Vagina (tissue), 2 donors: Measurements from ENCODE around the gene DDIAS.

Experiments used
- CTCF ChIP-seq, 3 experiments: fragments of 450-650 bp in 2 of 3; fragments of 200-600 bp in 1 of 3; sonication (generic) in 1 of 3; IDR thresholded peaks; one replicate each; pipeline ENCODE4 v1.5.1; 2017 to 2019; ENCODE audit warnings: antibody characterized with exemption in 3 of 3, mild to moderate bottlenecking in 2 of 3, moderate library complexity in 2 of 3
- POLR2A ChIP-seq, 2 donors: fragments of 450-650 bp; IDR thresholded peaks; one replicate each; pipeline ENCODE4 v1.6.1; 2017; ENCODE audit warnings: antibody characterized with exemption in 2 of 2, mild to moderate bottlenecking in 2 of 2, moderate library complexity in 2 of 2

- TF ChIP-seq CTCF (IDR thresholded peaks at IDR 0.05): no peak
- TF ChIP-seq POLR2A (IDR thresholded peaks at IDR 0.05): no peak
Measured at GRCh38 chr11:82903843-82904586, 2.5 kb downstream of the DDIAS start.
